Measurements from ENCODE around the gene MST1R. TPM values are rescaled to one million over a fixed set of nuclear protein-coding genes. Genes with fewer than 3 reads are reported as not detected.

MST1R gene
- total and polyA plus RNA-seq, 9 of the 15 experiments (the other 6 are each of a cell fraction or from before 2014, with no cell fraction given) = 1.3 to 10.0 (median 3.8) TPM

GRCh38 chr3:49910409-49911123 is 6.9 kb upstream of the MST1R start:
- Histone ChIP-seq H3K27ac (ENCODE audit: extremely low read depth, low read depth, low read length) (no peak overlapping the region), H3K79me2 (ENCODE audit: control insufficient read depth, insufficient read depth, low read length) (peaks cover 4% of the 10 kb centered on the region; the same call in 2 of the 3 replicates), H3K36me3 (ENCODE audit: control insufficient read depth, insufficient read depth, low read length) (peaks cover 30% of the 10 kb centered on the region; the same call in 2 of the 3 replicates), H3K4me1 (replicated peaks in 1 of 2; ENCODE audit: control insufficient read depth in 2 of 2, insufficient read depth in 2 of 2, low read length in 2 of 2) (peaks cover 32 to 42% of the 10 kb centered on the region in 2 experiments), H3K9me1 (ENCODE audit: control insufficient read depth, insufficient read depth, low read length) (peaks cover 2% of the 10 kb centered on the region), H3K4me2 (ENCODE audit: insufficient read depth, low read length) (no peak overlapping the region), H3K27me3 (ENCODE audit: control insufficient read depth in 2 of 2, insufficient read depth in 2 of 2, low read length in 2 of 2) (no peaks in the 10 kb centered on the region), H3K9ac (ENCODE audit: insufficient read depth in 1 of 2, low read depth in 2 of 2, low read length in 2 of 2) (no peak overlapping the region), H2AFZ (ENCODE audit: low read depth, low read length) (no peak overlapping the region), H3K9me3 (replicated peaks; ENCODE audit: control insufficient read depth, insufficient read depth, low read depth, low read length) (no peaks in the 10 kb centered on the region), H3K4me3 (no peak overlapping the region), H4K20me1 (replicated peaks; ENCODE audit: control insufficient read depth, insufficient read depth, low read length) (no peaks in the 10 kb centered on the region)
- WGBS (ENCODE audit: insufficient coverage, low coverage, missing lambda C conversion rate) = 95% methylated on average over 14 of the region's 48 CpGs
- in situ Hi-C loops (cut with MboI) (no loop called here), intact Hi-C loops (cut with micrococcal nuclease) (no loop called here)
- no peak for DNase-seq (ENCODE audit: extremely low read depth in 1 of 4, low spot score in 3 of 4)
- TF ChIP-seq ZKSCAN1 (IDR thresholded peaks at IDR 0.05; ENCODE audit: low read depth, low read length) (peak; percentile 81), POLR2G (IDR thresholded peaks at IDR 0.05; ENCODE audit: low read depth, low read length) (peak; percentile 17; the same call in 1 of the 2 replicates), ZBTB33 (CRISPR knock-in tag; IDR thresholded peaks at IDR 0.05) (peak; percentile 62; the same call in 1 of the 2 replicates), ZNF444 (CRISPR knock-in tag; IDR thresholded peaks at IDR 0.05) (no peak)
- no peak for ATAC-seq
- no TSS peak for BruUV-seq (replicated peaks)
- ChIA-PET CTCF (ENCODE audit: low intra/inter-chr PET ratio) (no interaction called here), POLR2A (interaction anchor here (1.2 kb wide), 1 partner anchor 19 kb away, joined by 3 read pairs; the partner anchor contains the start of gene MON1A)
- no peak for FAIRE-seq
